OCI-LY7 (cell line): ENCODE results near the gene OR52N1. TPM values are rescaled to one million over a fixed set of nuclear protein-coding genes. Genes with fewer than 3 reads are reported as not detected.

ENCODE experiments used
- BruUV-seq: library from RNA; stranded (reverse); fragments of 400-500 nt; replicated peaks from 2 replicates; lab custom pipeline; 2021; lab: Mats Ljungman, UMichigan
- CTCF ChIA-PET: fragments of 300-600 bp; sonication (Branson Sonifier 250); formaldehyde crosslinking; loops from one replicate; lab custom pipeline; 2022; ENCODE audit warnings: antibody characterized with exemption; ENCODE audit not compliant: unreplicated experiment; lab: Charles Lee
- POLR2A ChIA-PET: fragments of 300-600 bp; sonication (Branson Sonifier 250); formaldehyde crosslinking; loops from one replicate; lab custom pipeline; 2022; ENCODE audit warnings: antibody characterized with exemption; lab: Charles Lee
- DNase-seq: peaks from one replicate; pipeline ENCODE4 v3.0.0-alpha.2; 2015; ENCODE audit warnings: low spot score
- H2AFZ ChIP-seq: fragments of 200-600 bp; sonication (generic), shearing (Covaris generic); 2 replicates; pipeline ENCODE4 v1.6.1; 2014; ENCODE audit warnings: mild to moderate bottlenecking, antibody characterized with exemption, low read length, moderate library complexity
- H3K27ac ChIP-seq: fragments of 200-600 bp; sonication (generic); 2 replicates; pipeline ENCODE4 v1.5.1; 2014; ENCODE audit warnings: mixed run types, low read depth, mild to moderate bottlenecking, moderate library complexity, low read length, inconsistent platforms; ENCODE audit not compliant: poor library complexity, severe bottlenecking
- H3K36me3 ChIP-seq: fragments of 200-600 bp; sonication (generic); 2 replicates; pipeline ENCODE4 v1.6.1; 2014; ENCODE audit warnings: mild to moderate bottlenecking, antibody characterized with exemption, low read length, moderate library complexity, mixed read lengths; ENCODE audit not compliant: insufficient read depth
- H3K4me1 ChIP-seq: fragments of 200-600 bp; sonication (generic); 2 replicates; pipeline ENCODE4 v1.5.1; 2014; ENCODE audit warnings: mild to moderate bottlenecking, low read length; ENCODE audit not compliant: insufficient read depth, poor library complexity, severe bottlenecking
- H3K4me2 ChIP-seq: fragments of 200-600 bp; sonication (generic); 2 replicates; pipeline ENCODE4 v1.6.1; 2014; ENCODE audit warnings: mild to moderate bottlenecking, low read length
- H3K4me3 ChIP-seq: fragments of 200-600 bp; sonication (generic); 2 replicates; pipeline ENCODE4 v1.5.1; 2014; ENCODE audit warnings: mild to moderate bottlenecking, low read depth, low read length; ENCODE audit not compliant: poor library complexity, severe bottlenecking
- H3K79me2 ChIP-seq: fragments of 200-600 bp; sonication (generic); 2 replicates; pipeline ENCODE4 v1.6.1; 2016; ENCODE audit warnings: low read depth, mild to moderate bottlenecking, low read length, moderate library complexity, mixed read lengths; ENCODE audit not compliant: insufficient read depth
- H3K9me2 ChIP-seq: fragments of 200-600 bp; sonication (generic); 2 replicates; pipeline ENCODE4 v1.6.1; 2016; ENCODE audit warnings: mild to moderate bottlenecking, low read length, mixed read lengths; ENCODE audit not compliant: insufficient read depth
- H3K9me3 ChIP-seq: fragments of 200-600 bp; sonication (generic); 2 replicates; pipeline ENCODE4 v1.6.1; 2014; ENCODE audit warnings: mild to moderate bottlenecking, mixed run types, low read length, mixed read lengths
- H4K20me1 ChIP-seq: fragments of 200-600 bp; sonication (generic); 2 replicates; pipeline ENCODE4 v1.6.1; 2014; ENCODE audit warnings: mild to moderate bottlenecking, antibody characterized with exemption, low read length, moderate library complexity, mixed read lengths; ENCODE audit not compliant: insufficient read depth
- CTCF ChIP-seq: fragments of 200-600 bp; sonication (generic); conservative IDR thresholded peaks from 2 replicates; pipeline ENCODE4 v1.5.1; 2014; ENCODE audit warnings: mild to moderate bottlenecking, antibody characterized with exemption, low read length, moderate library complexity, mixed read lengths
- EZH2phosphoT487 ChIP-seq: fragments of 200-600 bp; sonication (generic); IDR thresholded peaks from 2 replicates; pipeline ENCODE4 v1.6.1; 2018; ENCODE audit warnings: low read depth, borderline replicate concordance, mild to moderate bottlenecking, mixed run types, antibody characterized with exemption, low read length, moderate library complexity, mixed read lengths
- intact Hi-C: fragments of 100-400 bp; cut with micrococcal nuclease; formaldehyde crosslinking; loops from one replicate; pipeline ENCODE4 v1.10.0; 2022; ENCODE audit not compliant: unreplicated experiment
- total RNA-seq, 2 experiments: library from RNA; depleted of rRNA in 1 of 2; stranded (reverse); fragments of >200 nt in 1 of 2; shearing (Covaris generic) in 1 of 2; gene quantifications; 2 replicates each; pipeline ENCODE4 v1.2.3, GENCODE V29; 2014 to 2022

The OR52N1 gene
- total RNA-seq, 2 experiments from 2014 or later = not detected

- CTCF ChIA-PET = no interaction called here
- no peak overlapping the region for H3K4me2 ChIP-seq
- H3K79me2 ChIP-seq = no peaks in the 10 kb centered on the region
- H3K4me3 ChIP-seq = no peak overlapping the region
- no peaks in the 10 kb centered on the region for H3K4me1 ChIP-seq
- no peak overlapping the region for H3K27ac ChIP-seq
- no peaks in the 10 kb centered on the region for H3K9me3 ChIP-seq
- H4K20me1 ChIP-seq = no peaks in the 10 kb centered on the region
- intact Hi-C loops = no loop called here
- POLR2A ChIA-PET = no interaction called here
- TF ChIP-seq EZH2phosphoT487 (no peak), CTCF (no peak)
- H2AFZ ChIP-seq = no peak overlapping the region
- BruUV-seq = no TSS peak
- no peaks in the 10 kb centered on the region for H3K9me2 ChIP-seq
- H3K36me3 ChIP-seq = no peaks in the 10 kb centered on the region
- no peak for DNase-seq
Observed at GRCh38 chr11:5831196-5831829, 40.2 kb upstream of the OR52N1 start.

GRCh38 chr11:5818245-5818886 is 27.3 kb upstream of the OR52N1 start:
- POLR2A ChIA-PET = no interaction called here
- intact Hi-C loops = no loop called here
- H2AFZ ChIP-seq = no peak overlapping the region
- H3K9me2 ChIP-seq = no peaks in the 10 kb centered on the region
- BruUV-seq = no TSS peak
- H3K4me2 ChIP-seq = 0 out of 2 replicates have a peak overlapping the region, but pooled peaks have one; percentile 4
- CTCF ChIA-PET = no interaction called here
- no peak for DNase-seq
- H3K36me3 ChIP-seq = no peaks in the 10 kb centered on the region
- H3K4me1 ChIP-seq = no peaks in the 10 kb centered on the region
- no peaks in the 10 kb centered on the region for H4K20me1 ChIP-seq
- no peak overlapping the region for H3K27ac ChIP-seq
- H3K4me3 ChIP-seq = no peak overlapping the region
- no peaks in the 10 kb centered on the region for H3K9me3 ChIP-seq
- no peaks in the 10 kb centered on the region for H3K79me2 ChIP-seq
- TF ChIP-seq CTCF (no peak), EZH2phosphoT487 (no peak)

- H3K27ac ChIP-seq = no peak overlapping the region
- BruUV-seq = no TSS peak
- H3K9me2 ChIP-seq = no peaks in the 10 kb centered on the region
- POLR2A ChIA-PET = no interaction called here
- H3K4me1 ChIP-seq = no peaks in the 10 kb centered on the region
- no peak overlapping the region for H2AFZ ChIP-seq
- no peaks in the 10 kb centered on the region for H3K36me3 ChIP-seq
- no peak for DNase-seq
- intact Hi-C loops = no loop called here
- no peak overlapping the region for H3K4me2 ChIP-seq
- no peaks in the 10 kb centered on the region for H3K79me2 ChIP-seq
- H4K20me1 ChIP-seq = no peaks in the 10 kb centered on the region
- TF ChIP-seq EZH2phosphoT487 (no peak), CTCF (no peak)
- H3K9me3 ChIP-seq = no peaks in the 10 kb centered on the region
- CTCF ChIA-PET = no interaction called here
- H3K4me3 ChIP-seq = no peak overlapping the region
Observed at GRCh38 chr11:5815534-5815933, 24.5 kb upstream of the OR52N1 start.
